SK-N-SH (cell line): ENCODE measurements around the gene CDCP2.

Experiments
- EP300 ChIP-seq, 2 experiments: IDR thresholded peaks; 2 replicates each; pipeline versions ENCODE4 v1.4.0 to v1.6.1; 2012; ENCODE audit warnings: borderline replicate concordance in 1 of 2, low read depth in 1 of 2, low read length in 1 of 2
- EZH2phosphoT487 ChIP-seq: fragments of 200-600 bp; sonication (generic); IDR thresholded peaks from 2 replicates; pipeline ENCODE4 v1.6.1; 2017; ENCODE audit warnings: low read depth, mixed run types, mild to moderate bottlenecking, antibody characterized with exemption, moderate library complexity, borderline replicate concordance
- FOXM1 ChIP-seq: IDR thresholded peaks from 2 replicates; pipeline ENCODE4 v1.4.0; 2012; ENCODE audit warnings: low read depth, mild to moderate bottlenecking
- GABPA ChIP-seq: IDR thresholded peaks from 2 replicates; pipeline ENCODE4 v1.4.0; 2012; ENCODE audit warnings: low read depth, mild to moderate bottlenecking
- RXRA ChIP-seq: IDR thresholded peaks from 2 replicates; pipeline ENCODE4 v1.4.0; 2012; ENCODE audit warnings: low read depth, mild to moderate bottlenecking, borderline replicate concordance
- SIN3A ChIP-seq: IDR thresholded peaks from 2 replicates; pipeline ENCODE4 v1.6.1; 2012; ENCODE audit warnings: low read depth, mild to moderate bottlenecking, low read length, moderate library complexity, borderline replicate concordance
- TF ChIP-seq, protein P1 (sequence below): fragments of 200-600 bp; sonication (generic); IDR thresholded peaks from 2 replicates; pipeline ENCODE4 v1.6.1; 2017; ENCODE audit warnings: antibody characterized with exemption, mild to moderate bottlenecking, moderate library complexity

DNA sequence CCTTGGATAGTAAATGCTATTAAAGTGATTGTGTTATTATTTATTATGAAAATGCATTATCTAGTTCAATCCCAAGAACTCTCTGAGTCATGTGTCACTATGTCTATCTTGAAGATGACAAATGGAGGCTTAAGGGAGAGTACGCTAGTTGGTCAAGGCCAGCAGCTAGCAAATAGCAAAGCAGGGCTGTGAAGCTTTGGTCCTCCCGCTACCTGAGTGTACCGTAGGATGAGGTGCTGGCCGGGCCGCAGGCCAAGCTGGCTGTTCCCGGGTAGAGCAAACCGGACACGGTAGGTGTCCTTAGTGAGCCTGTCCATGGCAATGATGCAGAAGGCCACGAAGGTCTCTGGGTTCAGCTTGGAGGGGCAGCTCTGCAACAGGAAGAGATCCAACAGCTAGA is 37.7 kb upstream of the CDCP2 start:
- TF ChIP-seq, protein P1, sequence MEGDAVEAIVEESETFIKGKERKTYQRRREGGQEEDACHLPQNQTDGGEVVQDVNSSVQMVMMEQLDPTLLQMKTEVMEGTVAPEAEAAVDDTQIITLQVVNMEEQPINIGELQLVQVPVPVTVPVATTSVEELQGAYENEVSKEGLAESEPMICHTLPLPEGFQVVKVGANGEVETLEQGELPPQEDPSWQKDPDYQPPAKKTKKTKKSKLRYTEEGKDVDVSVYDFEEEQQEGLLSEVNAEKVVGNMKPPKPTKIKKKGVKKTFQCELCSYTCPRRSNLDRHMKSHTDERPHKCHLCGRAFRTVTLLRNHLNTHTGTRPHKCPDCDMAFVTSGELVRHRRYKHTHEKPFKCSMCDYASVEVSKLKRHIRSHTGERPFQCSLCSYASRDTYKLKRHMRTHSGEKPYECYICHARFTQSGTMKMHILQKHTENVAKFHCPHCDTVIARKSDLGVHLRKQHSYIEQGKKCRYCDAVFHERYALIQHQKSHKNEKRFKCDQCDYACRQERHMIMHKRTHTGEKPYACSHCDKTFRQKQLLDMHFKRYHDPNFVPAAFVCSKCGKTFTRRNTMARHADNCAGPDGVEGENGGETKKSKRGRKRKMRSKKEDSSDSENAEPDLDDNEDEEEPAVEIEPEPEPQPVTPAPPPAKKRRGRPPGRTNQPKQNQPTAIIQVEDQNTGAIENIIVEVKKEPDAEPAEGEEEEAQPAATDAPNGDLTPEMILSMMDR, result no peak
- no peak for TF ChIP-seq EZH2phosphoT487
- TF ChIP-seq SIN3A, result no peak
- TF ChIP-seq RXRA, result no peak
- TF ChIP-seq EP300 (IDR thresholded peaks at IDR 0.05; ENCODE audit: borderline replicate concordance in 1 of 2, low read depth in 1 of 2, low read length in 1 of 2), result no peak
- no peak for TF ChIP-seq FOXM1
- no peak for TF ChIP-seq GABPA
